Measurements from ENCODE around the gene ERLIN1. TPM values are rescaled to one million over a fixed set of nuclear protein-coding genes. Genes with fewer than 3 reads are reported as not detected.

ERLIN1 gene
- 10 to 100 TPM; 12.6 to 14.4 TPM for total RNA-seq

- H3K4me1 Mint-ChIP-seq: peaks cover 60% of the 10 kb centered on the region
These were observed at the start of gene ERLIN1 for GRCh38 chr10:100185364-100186252. ERLIN1 (minus strand) TSS chr10:100186029; CDS start chr10:100185626, 403 bp downstream.

GRCh38 chr10:100232101-100232500 is 46.3 kb upstream of the ERLIN1 start:
- DNase-seq: no peak
- Mint-ChIP-seq H3K27me3 (no peaks in the 10 kb centered on the region), H3K27ac (no peak overlapping the region), H3K4me1 (peaks cover 29% of the 10 kb centered on the region), H3K9me3 (no peaks in the 10 kb centered on the region), H3K4me3 (no peak overlapping the region), H3K36me3 (ENCODE audit: low read depth) (peaks cover 44% of the 10 kb centered on the region)
- ChIA-PET POLR2A (interaction anchor here (1.1 to 1.3 kb wide), 2 partner anchors 54 to 115 kb away, joined by 3 read pairs; partner anchors contain the start of gene SCD), CTCF (interaction anchor here (1.0 kb wide), 1 partner anchor 9 kb away, joined by 6 read pairs; no protein-coding TSS in a partner anchor)

More at GRCh38 chr10:100185364-100186252, at the start of gene ERLIN1:
- ChIA-PET CTCF (interaction anchor here (1.0 kb wide), 1 partner anchor 177 kb away, joined by 3 read pairs; no protein-coding TSS in a partner anchor), POLR2A (interaction anchor here (1.1 to 4.6 kb wide), 6 partner anchors 9 to 350 kb away, joined by 3 to 37 read pairs (median 5); partner anchors contain the start of genes CHUK and HIF1AN)
- Mint-ChIP-seq H3K27ac (peak within 1 kb of the TSS; percentile 87), H3K4me3 (peak within 1 kb of the TSS; percentile 95), H3K27me3 (no peaks in the 10 kb centered on the region), H3K36me3 (ENCODE audit: low read depth) (peaks cover 54% of the 10 kb centered on the region), H3K9me3 (no peaks in the 10 kb centered on the region)
- DNase-seq: peak; percentile 93

GRCh38 chr10:100229819-100230422 is 44.1 kb upstream of the ERLIN1 start:
- H3K27ac Mint-ChIP-seq: peak overlapping the region; percentile 70
- H3K9me3 Mint-ChIP-seq: no peaks in the 10 kb centered on the region
- peaks cover 39% of the 10 kb centered on the region for H3K4me1 Mint-ChIP-seq
- H3K36me3 Mint-ChIP-seq (ENCODE audit: low read depth): peaks cover 41% of the 10 kb centered on the region
- POLR2A ChIA-PET: interaction anchor here (1.0 to 1.9 kb wide), 3 partner anchors 15 to 44 kb away, joined by 3 to 6 read pairs (median 3); partner anchors contain the start of gene ERLIN1
- peak overlapping the region; percentile 95 for H3K4me3 Mint-ChIP-seq
- DNase-seq: no peak
- H3K27me3 Mint-ChIP-seq: no peaks in the 10 kb centered on the region
- CTCF ChIA-PET: no interaction called here

- H3K27ac Mint-ChIP-seq: no peak overlapping the region
- H3K4me1 Mint-ChIP-seq: peaks cover 26% of the 10 kb centered on the region
- H3K4me3 Mint-ChIP-seq: no peak overlapping the region
- H3K9me3 Mint-ChIP-seq: no peaks in the 10 kb centered on the region
- DNase-seq: no peak
- H3K27me3 Mint-ChIP-seq: no peaks in the 10 kb centered on the region
- peaks cover 48% of the 10 kb centered on the region for H3K36me3 Mint-ChIP-seq (ENCODE audit: low read depth)
- POLR2A ChIA-PET: no interaction called here
- CTCF ChIA-PET: interaction anchor here (1.2 to 1.5 kb wide), 2 partner anchors 17 to 48 kb away, joined by 3 read pairs; no protein-coding TSS in a partner anchor
These were observed 38.0 kb upstream of the ERLIN1 start for GRCh38 chr10:100223879-100224278.

- POLR2A ChIA-PET: no interaction called here
- CTCF ChIA-PET: no interaction called here
- H3K4me1 Mint-ChIP-seq: peaks cover 12% of the 10 kb centered on the region
These were observed 36.7 kb upstream of the ERLIN1 start for GRCh38 chr10:100222529-100222928.

GRCh38 chr10:100216006-100216405 is 30.2 kb upstream of the ERLIN1 start:
- Mint-ChIP-seq H3K27ac (no peak overlapping the region), H3K9me3 (no peaks in the 10 kb centered on the region), H3K36me3 (ENCODE audit: low read depth) (peaks cover 42% of the 10 kb centered on the region), H3K4me3 (no peak overlapping the region), H3K4me1 (no peaks in the 10 kb centered on the region), H3K27me3 (no peaks in the 10 kb centered on the region)
- no peak for DNase-seq
- ChIA-PET POLR2A (no interaction called here), CTCF (no interaction called here)

More at GRCh38 chr10:100222529-100222928, 36.7 kb upstream of the ERLIN1 start:
- H3K9me3 Mint-ChIP-seq: no peaks in the 10 kb centered on the region
- H3K4me3 Mint-ChIP-seq: no peak overlapping the region
- peaks cover 50% of the 10 kb centered on the region for H3K36me3 Mint-ChIP-seq (ENCODE audit: low read depth)
- H3K27ac Mint-ChIP-seq: no peak overlapping the region
- no peak for DNase-seq
- H3K27me3 Mint-ChIP-seq: no peaks in the 10 kb centered on the region

- Mint-ChIP-seq H3K27ac (no peak overlapping the region), H3K27me3 (no peaks in the 10 kb centered on the region), H3K9me3 (no peaks in the 10 kb centered on the region), H3K36me3 (ENCODE audit: low read depth) (peaks cover 37% of the 10 kb centered on the region), H3K4me3 (no peak overlapping the region), H3K4me1 (peaks cover 8% of the 10 kb centered on the region)
- no peak for DNase-seq
- POLR2A ChIA-PET: no interaction called here
- CTCF ChIA-PET: interaction anchor here (0.6 kb wide), 1 partner anchor 164 kb away, joined by 5 read pairs; no protein-coding TSS in a partner anchor
These were observed 23.5 kb upstream of the ERLIN1 start for GRCh38 chr10:100209303-100209702.

- DNase-seq: no peak
- H3K9me3 Mint-ChIP-seq: no peaks in the 10 kb centered on the region
- peaks cover 42% of the 10 kb centered on the region for H3K36me3 Mint-ChIP-seq (ENCODE audit: low read depth)
- H3K4me3 Mint-ChIP-seq: no peak overlapping the region
- ChIA-PET POLR2A (no interaction called here), CTCF (interaction anchor here (0.6 kb wide), 1 partner anchor 313 kb away, joined by 6 read pairs; no protein-coding TSS in a partner anchor)
- peaks cover 12% of the 10 kb centered on the region for H3K4me1 Mint-ChIP-seq
- no peaks in the 10 kb centered on the region for H3K27me3 Mint-ChIP-seq
- H3K27ac Mint-ChIP-seq: no peak overlapping the region
These were observed 22.4 kb upstream of the ERLIN1 start for GRCh38 chr10:100208276-100208675.

- H3K9me3 Mint-ChIP-seq: no peaks in the 10 kb centered on the region
- ChIA-PET POLR2A (no interaction called here), CTCF (no interaction called here)
- H3K27me3 Mint-ChIP-seq: no peaks in the 10 kb centered on the region
- no peak overlapping the region for H3K27ac Mint-ChIP-seq
- H3K4me1 Mint-ChIP-seq: peaks cover 12% of the 10 kb centered on the region
- no peak overlapping the region for H3K4me3 Mint-ChIP-seq
- DNase-seq: no peak
- peaks cover 63% of the 10 kb centered on the region for H3K36me3 Mint-ChIP-seq (ENCODE audit: low read depth)
These were observed 18.5 kb upstream of the ERLIN1 start for GRCh38 chr10:100204370-100204769.

GRCh38 chr10:100201549-100201948 is 15.7 kb upstream of the ERLIN1 start:
- no peak overlapping the region for H3K4me3 Mint-ChIP-seq
- no peak for DNase-seq
- H3K36me3 Mint-ChIP-seq (ENCODE audit: low read depth): peaks cover 75% of the 10 kb centered on the region
- POLR2A ChIA-PET: interaction anchor here (0.9 kb wide), 1 partner anchor 18 kb away, joined by 3 read pairs; no protein-coding TSS in a partner anchor
- CTCF ChIA-PET: no interaction called here
- H3K27me3 Mint-ChIP-seq: no peaks in the 10 kb centered on the region
- peaks cover 16% of the 10 kb centered on the region for H3K4me1 Mint-ChIP-seq
- H3K27ac Mint-ChIP-seq: no peak overlapping the region
- H3K9me3 Mint-ChIP-seq: no peaks in the 10 kb centered on the region

GRCh38 chr10:100194711-100195110 is 8.9 kb upstream of the ERLIN1 start:
- Mint-ChIP-seq H3K9me3 (no peaks in the 10 kb centered on the region), H3K27ac (no peak overlapping the region), H3K4me3 (no peak overlapping the region), H3K36me3 (ENCODE audit: low read depth) (peaks cover 60% of the 10 kb centered on the region), H3K27me3 (no peaks in the 10 kb centered on the region), H3K4me1 (peaks cover 13% of the 10 kb centered on the region)
- ChIA-PET CTCF (no interaction called here), POLR2A (interaction anchor here (1.1 kb wide), 1 partner anchor 9 kb away, joined by 4 read pairs; the partner anchor contains the start of gene ERLIN1)
- DNase-seq: no peak

- Mint-ChIP-seq H3K27ac (no peak overlapping the region), H3K9me3 (no peaks in the 10 kb centered on the region), H3K4me1 (peaks cover 24% of the 10 kb centered on the region), H3K4me3 (no peak overlapping the region), H3K36me3 (ENCODE audit: low read depth) (peaks cover 62% of the 10 kb centered on the region), H3K27me3 (no peaks in the 10 kb centered on the region)
- no peak for DNase-seq
- ChIA-PET POLR2A (interaction anchor here (1.3 kb wide), 1 partner anchor 38 kb away, joined by 3 read pairs; no protein-coding TSS in a partner anchor), CTCF (no interaction called here)
These were observed 6.5 kb upstream of the ERLIN1 start for GRCh38 chr10:100192350-100192749.

Data from activated CD4-positive, alpha-beta memory T cell treated with anti-CD3 and anti-CD28 coated beads, Interleukin-2, amount 10 ng/mL, durations not matched to agents 7 days and 5 days (primary cell).